VCaP (cell line): ENCODE measurements around the gene RGSL1.
"Not testable (repeated sequence)": the region's sequence is repeated elsewhere in the genome, so short reads cannot be mapped to it uniquely, and the experiment has no call there.

Experiments used
- H3K27ac ChIP-seq: fragments of 450-650 bp; 2 replicates; pipeline ENCODE4 v1.5.1; 2017
- CTCF ChIP-seq: fragments of 450-650 bp; conservative IDR thresholded peaks from 2 replicates; pipeline ENCODE4 v1.5.1; 2017; ENCODE audit warnings: mild to moderate bottlenecking, moderate library complexity

Gene RGSL1

GRCh38 chr1:182495002-182495401, 45.1 kb downstream of the RGSL1 start:
- no peak overlapping the region for H3K27ac ChIP-seq
- no peak for TF ChIP-seq CTCF

GRCh38 chr1:182495693-182496092, 45.7 kb downstream of the RGSL1 start:
- TF ChIP-seq CTCF = no peak
- no peak overlapping the region for H3K27ac ChIP-seq

GRCh38 chr1:182507685-182508084, 57.7 kb downstream of the RGSL1 start:
- no peak for TF ChIP-seq CTCF
- no peak overlapping the region for H3K27ac ChIP-seq

GRCh38 chr1:182515556-182515955, 65.6 kb downstream of the RGSL1 start:
- no peak overlapping the region for H3K27ac ChIP-seq
- no peak for TF ChIP-seq CTCF

- TF ChIP-seq CTCF = no peak
- H3K27ac ChIP-seq = no peak overlapping the region
Observed at GRCh38 chr1:182520736-182521135, 70.8 kb downstream of the RGSL1 start.

- no peak overlapping the region for H3K27ac ChIP-seq
- TF ChIP-seq CTCF = no peak
Observed at GRCh38 chr1:182525342-182525741, 75.4 kb downstream of the RGSL1 start.

GRCh38 chr1:182527680-182528079, 77.7 kb downstream of the RGSL1 start:
- no peak overlapping the region for H3K27ac ChIP-seq
- no peak for TF ChIP-seq CTCF

- not testable (repeated sequence) for H3K27ac ChIP-seq
Observed at GRCh38 chr1:182528206-182528605, 78.3 kb downstream of the RGSL1 start.
